HG02973 (cell line): ENCODE results near the gene POLR2L.
A peak's percentile ranks its signal among the peaks of the same experiment; 100 is the strongest.

Source experiments
- ATAC-seq: cut with Tn5 transposase; IDR thresholded peaks from one replicate; pipeline ENCODE4 v1.9.1; 2021; ENCODE audit warnings: moderate library complexity; ENCODE audit not compliant: unreplicated experiment

POLR2L gene

GRCh38 chr11:828506-829175 lies 13.7 kb downstream of the POLR2L start:
- no peak for ATAC-seq

- no peak for ATAC-seq
These were observed 14.5 kb downstream of the POLR2L start, which contains the start of gene CRACR2B for GRCh38 chr11:827897-828192. Gene CRACR2B (plus strand): TSS chr11:827919. CDS start chr11:828608, 689 bp downstream.

DNA sequence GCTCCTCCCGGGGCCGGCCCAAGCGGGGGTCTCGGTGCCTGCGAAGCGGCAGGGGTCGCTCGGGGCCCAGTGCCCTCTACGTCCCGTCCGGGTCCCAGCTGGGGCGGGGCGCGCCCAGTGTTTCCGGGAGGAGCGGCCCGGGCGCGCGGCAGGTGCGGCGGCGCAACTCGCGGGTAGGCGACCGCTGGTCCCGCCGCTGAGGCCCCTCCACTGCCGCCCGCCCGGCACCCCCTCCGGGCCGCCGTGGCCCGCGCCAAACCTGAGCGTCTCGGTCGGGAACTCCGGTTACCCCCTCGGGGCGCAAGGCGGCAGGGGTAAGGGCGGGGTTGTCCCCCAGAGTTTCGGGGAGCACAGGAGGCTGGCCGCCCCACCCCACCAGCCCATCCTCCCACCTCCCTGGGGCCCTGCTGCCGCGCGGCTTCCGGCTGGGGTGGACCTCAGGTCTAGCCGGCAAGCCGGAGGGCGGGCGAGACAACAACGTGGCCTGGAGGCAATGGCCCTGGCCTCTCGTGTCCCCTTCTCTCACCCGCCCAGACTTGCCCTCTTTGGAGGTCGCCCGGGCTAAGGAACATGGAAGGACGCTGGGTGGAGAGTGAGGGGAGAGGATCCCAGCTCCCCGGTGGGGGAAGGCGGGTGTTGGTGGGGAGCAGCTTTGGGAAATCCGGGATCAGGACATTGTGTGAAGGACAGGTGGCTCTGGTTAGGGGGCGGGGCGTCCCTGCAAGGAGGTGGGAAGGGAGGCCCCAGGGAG lies 15.0 kb downstream of the POLR2L start:
- ATAC-seq = no peak

DNA sequence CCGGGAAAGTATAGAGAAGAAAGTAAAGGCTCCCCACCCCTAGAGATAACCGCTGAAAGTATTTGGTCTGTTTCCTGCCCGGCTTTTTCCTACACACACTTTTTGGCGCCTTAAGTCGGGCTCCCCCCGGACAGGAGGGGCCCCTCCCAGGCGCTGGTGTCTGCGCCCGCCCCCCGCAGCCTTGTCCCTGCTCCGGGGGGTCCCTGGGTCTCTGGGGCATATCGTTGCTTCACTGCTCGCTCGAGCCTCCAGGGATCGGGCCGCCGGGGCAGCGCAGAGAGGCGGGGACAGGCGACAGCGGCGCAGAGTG lies 15.5 kb downstream of the POLR2L start:
- no peak for ATAC-seq

DNA sequence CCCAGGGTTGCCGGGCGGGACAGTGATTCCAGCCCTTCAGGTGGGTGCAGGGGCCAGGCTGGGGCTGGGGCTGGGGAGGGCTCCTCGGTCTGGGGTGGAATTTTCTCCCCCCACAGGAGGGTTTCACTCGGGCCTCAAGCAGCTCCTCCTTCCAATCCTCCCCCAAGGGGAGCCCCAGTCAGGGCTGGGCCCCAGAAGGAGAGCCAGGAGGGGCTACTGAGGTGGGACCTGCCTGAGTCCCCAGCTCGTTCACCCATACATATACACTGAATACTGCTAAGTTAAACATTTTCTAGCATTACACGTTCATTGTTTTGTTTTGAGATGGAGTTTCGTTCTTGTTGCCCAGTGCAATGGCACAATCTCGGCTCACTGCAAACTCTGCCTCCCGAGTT lies 16.1 kb downstream of the POLR2L start:
- ATAC-seq = no peak

DNA sequence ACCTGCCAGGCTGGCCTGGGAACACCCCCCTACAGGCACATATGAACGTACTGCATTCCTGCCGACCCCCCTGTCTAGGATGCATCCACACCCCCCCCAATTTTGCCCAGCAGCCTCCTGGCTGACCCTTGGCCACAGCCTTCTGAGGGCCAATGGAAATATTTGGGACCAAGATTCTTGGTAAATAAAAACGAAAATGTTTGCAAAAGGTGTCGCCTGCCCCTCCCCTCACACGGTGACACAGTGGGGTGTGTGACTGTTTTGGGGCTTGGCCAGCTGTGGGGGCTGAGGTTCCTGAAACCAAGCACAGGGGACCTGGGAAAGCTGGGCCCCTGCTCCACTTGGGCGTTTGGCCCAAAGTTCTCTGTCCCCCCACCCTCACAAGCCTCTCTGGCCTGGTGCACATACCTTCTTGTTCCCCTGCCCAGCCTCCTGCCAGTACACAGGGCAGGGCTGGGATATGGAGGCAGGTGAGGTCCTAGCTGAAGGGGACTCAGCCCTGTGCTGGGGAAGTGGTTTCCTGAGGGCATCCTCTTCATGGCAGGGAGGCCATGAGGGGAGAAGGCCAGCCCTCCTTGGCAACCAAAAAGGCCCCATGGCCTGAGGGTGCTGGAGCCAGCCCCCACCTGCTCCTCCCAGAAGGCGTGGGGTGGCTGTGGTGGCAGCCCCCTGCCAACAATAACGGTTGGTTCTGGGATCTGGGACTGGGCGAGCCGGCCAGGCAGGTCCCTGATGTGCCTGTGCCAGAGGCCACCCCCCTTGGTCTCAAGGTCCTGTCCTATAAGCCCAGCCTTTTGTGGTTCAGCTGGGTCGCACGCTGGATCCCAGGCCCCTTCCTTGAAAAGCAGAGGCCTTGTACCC lies 16.7 kb downstream of the POLR2L start:
- no peak for ATAC-seq

DNA sequence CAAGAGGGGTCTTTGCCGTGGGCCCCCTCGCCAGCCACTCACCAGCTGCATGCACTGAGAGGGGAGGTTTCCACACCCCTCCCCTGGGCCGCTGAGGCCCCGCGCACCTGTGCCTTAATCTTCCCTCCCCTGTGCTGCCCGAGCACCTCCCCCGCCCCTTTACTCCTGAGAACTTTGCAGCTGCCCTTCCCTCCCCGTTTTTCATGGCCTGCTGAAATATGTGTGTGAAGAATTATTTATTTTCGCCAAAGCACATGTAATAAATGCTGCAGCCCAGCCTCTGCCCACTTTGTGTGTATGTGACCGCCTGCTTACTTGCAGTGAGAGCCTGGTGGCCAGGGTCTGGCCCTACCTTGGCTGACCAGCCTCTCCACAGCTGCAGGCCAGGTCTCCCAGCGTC lies 17.4 kb downstream of the POLR2L start:
- no peak for ATAC-seq

DNA sequence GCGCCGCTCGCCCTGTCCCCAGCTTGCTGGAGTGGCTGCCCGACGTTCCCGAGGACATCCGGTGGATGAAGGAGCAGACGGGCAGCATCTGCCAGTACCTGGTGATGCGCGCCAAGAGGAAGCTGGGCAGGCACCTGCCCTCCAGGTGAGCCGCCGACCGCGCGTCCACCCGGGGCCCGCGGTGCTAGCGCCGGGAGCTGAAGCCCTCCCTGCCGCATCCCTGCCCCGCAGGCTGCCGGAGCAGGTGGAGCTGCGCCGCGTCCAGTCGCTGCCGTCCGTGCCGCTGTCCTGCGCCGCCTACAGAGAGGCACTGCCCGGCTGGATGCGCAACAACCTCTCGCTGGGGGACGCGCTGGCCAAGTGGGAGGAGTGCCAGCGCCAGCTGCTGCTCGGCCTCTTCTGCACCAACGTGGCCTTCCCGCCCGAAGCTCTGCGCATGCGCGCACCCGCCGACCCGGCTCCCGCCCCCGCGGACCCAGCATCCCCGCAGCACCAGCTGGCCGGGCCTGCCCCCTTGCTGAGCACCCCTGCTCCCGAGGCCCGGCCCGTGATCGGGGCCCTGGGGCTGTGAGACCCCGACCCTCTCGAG lies 17.9 kb downstream of the POLR2L start:
- no peak for ATAC-seq

- ATAC-seq = no peak
These were observed 18.7 kb downstream of the POLR2L start for GRCh38 chr11:823441-824291.

DNA sequence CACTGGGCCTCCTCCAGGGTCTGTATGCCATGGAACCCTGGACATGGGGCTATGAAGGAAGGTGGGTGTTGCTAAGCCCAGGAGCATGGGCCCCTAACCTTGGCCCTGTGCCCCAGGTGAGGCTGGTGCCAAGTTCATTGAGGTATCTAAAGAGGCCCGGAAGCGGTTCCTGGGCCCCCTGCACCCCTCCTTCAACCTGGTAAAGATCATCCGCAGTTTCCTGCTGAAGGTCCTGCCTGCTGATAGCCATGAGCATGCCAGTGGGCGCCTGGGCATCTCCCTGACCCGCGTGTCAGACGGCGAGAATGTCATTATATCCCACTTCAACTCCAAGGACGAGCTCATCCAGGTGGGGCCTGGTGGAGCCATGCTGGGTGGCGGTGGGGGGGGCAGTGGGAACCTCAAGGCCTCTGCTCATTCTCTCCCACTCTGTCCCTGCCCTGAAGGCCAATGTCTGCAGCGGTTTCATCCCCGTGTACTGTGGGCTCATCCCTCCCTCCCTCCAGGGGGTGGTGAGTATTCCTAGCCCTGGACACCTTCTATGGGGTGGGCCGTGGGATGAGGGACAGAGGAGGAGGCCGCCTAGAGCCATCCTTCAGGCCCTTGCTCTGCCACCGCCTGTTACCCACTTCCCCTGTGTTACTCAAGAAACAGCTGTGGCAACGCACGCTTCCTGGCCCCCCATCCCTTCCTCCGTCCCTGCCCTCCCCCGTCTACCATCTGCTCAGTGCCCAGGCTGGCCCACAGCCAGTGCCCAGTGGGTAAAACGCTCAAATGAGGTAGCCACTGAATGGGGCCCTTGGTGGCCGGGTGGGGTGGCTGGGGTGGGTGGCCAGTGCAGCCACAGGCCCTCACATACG lies 20.6 kb downstream of the POLR2L start:
- ATAC-seq = no peak

- no peak for ATAC-seq
These were observed 21.4 kb downstream of the POLR2L start for GRCh38 chr11:820655-821511.

DNA sequence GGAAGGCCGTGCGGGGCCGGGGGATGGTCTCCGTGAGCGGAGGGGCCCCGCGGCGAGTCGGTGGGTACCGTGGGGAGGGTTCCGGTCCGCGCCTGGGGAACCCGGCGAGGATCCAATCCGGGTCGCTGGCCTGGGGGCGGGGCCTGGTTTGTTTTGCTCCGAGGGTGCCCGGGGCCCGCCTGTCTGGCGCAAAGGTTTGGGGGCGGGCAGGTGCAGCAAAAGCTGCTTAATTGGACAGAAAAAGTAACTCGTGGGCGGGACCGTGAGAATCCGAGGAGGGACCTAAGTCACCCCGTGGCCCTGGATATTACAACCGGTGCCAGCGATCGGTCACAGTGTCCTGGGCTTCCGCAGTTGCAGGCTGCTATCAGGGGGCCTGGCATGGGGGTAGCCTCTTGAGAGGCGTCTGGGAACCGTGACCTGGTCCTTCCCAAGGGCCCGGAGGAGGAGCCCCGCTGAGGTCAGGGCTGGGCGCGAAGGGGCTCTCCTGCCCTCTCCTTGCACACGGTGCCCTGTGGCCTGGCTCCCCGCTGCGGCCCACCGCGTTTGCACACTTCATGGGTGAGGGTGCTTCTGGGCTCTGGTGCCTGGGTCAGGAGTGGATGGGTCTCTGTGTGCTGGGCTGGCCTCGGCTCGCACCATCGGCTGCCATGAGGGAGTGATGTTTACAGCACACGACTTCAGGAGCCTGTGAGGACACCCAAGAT lies 22.2 kb downstream of the POLR2L start:
- peak; percentile 47 for ATAC-seq

GRCh38 chr11:819129-819931 lies 23.0 kb downstream of the POLR2L start:
- peak; percentile 53 for ATAC-seq

DNA sequence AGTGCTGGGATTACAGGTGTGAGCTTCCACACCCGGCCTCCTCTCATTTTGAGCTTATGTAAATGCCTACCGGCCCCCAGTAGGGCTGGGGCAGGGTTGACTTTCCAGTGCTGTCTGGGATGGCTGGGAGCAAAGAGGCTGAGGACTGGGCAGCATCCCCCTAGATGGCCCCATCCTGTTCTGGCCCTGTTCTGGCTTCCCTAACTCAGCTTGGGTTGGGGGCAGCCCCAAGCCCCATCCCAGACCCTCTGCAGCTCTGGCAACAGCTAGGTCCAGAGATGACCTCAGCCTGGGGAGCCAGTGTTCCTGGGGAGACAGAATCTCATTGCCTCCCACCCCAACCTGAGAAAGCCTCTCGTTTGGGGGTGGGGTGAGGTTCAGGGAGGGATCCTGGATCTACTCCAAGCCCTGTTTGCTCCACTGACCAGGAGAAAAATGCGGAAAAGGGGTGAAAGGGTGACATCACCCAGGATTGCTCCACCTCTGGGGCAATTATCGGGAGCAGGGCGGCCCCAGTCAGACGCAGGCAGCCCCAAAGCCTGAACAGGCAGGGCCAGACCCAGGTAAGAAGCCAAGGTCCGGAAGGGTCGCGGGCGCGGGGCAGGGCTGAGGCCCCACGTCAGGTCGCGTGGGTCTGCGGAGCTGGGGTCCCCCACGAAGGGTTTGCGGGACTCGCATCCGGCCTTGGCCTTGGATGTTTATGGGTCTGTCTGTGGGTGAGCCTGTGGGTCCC lies 23.8 kb downstream of the POLR2L start, which contains the start of gene PNPLA2:
TSS of gene PNPLA2 (plus strand) at position 519 of the 733 bp plus-strand sequence. CDS start 805 bp downstream, outside the sequence.
- ATAC-seq = no peak

- no peak for ATAC-seq
These were observed 25.9 kb downstream of the POLR2L start for GRCh38 chr11:816433-816779.

DNA sequence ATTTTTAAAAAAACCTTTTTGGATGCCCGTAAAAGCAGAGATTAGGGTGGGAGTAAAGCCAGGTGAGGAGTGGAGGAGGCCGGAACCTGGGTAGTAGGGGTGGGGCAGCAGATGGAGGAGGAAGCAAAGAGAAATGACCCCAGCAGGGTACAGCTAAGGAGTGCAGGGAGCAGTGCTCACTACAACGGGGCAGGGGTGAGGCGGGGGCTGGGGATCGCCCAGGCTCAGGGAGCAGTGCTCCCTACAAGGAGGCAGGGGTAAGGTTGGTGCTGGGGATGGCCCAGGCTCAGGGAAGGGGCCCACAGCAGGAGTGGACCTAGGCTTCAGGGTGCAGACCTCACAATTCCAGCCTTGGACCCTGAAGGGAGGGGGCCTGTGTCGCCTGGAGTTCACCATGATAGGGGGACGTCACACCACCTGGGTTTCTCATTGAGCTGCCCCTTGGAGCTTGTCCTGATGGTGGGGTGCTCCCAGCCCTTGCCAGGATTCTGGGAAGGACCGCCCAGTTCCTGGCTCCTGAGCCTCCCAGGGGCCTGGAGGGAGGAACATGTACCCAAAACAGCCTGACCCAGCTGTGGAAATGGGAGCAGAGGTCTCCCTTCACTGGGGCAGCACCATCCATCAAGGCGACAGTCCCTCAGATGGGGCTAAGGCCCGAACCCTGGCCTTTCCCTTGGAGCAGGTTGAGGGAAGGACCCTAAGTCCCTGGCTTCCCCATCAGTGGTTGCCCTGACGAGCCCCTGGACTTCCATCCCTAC lies 26.5 kb downstream of the POLR2L start:
- ATAC-seq = no peak
